ENCODE results near the gene LCN6. TPM values are rescaled to one million over a fixed set of nuclear protein-coding genes. Genes with fewer than 3 reads are reported as not detected.

LCN6 gene
- total RNA-seq, 2 donors from 2014 or later, result 0.56 to 1.2 TPM

DNA sequence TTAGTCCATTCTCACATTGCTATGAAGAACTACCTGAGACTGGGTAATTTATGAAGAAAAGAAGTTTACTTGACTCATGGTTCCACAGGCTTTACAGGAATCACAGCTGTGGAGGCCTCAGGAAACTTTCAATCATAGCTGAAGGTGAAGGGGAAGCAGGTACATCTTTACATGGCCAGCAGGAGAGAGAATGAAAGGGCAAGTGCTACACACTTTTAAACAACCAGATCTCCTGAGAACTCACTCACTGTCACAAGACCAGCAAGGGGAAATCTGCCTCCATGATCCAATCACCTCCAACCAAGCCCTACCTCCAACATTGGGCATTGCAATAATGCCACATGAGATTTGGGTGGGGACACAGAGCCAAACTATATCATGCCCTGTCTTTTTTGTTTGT is 3.5 kb upstream of the LCN6 start:
- DNase-seq, result no peak
- TF ChIP-seq, protein P1, sequence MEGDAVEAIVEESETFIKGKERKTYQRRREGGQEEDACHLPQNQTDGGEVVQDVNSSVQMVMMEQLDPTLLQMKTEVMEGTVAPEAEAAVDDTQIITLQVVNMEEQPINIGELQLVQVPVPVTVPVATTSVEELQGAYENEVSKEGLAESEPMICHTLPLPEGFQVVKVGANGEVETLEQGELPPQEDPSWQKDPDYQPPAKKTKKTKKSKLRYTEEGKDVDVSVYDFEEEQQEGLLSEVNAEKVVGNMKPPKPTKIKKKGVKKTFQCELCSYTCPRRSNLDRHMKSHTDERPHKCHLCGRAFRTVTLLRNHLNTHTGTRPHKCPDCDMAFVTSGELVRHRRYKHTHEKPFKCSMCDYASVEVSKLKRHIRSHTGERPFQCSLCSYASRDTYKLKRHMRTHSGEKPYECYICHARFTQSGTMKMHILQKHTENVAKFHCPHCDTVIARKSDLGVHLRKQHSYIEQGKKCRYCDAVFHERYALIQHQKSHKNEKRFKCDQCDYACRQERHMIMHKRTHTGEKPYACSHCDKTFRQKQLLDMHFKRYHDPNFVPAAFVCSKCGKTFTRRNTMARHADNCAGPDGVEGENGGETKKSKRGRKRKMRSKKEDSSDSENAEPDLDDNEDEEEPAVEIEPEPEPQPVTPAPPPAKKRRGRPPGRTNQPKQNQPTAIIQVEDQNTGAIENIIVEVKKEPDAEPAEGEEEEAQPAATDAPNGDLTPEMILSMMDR (IDR thresholded peaks at IDR 0.05), result no peak

DNA sequence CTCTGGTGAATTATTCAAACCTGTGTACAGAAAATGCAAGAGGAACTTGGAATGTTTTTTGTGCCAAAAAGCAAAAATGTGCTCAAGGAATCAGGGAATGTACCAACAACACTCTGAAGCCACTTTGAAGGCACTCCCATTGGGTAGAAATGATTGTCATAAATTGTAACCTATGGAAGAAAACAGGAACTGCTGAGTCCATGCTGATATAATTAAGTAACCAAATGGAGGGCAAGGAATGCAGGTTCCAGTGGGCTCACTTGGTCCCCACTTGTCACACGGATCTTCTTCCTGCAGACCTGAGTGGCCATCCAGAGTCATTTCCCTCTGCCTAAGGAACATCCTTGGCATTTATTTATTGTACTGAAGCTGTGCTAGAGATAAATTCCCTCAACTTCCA is 2.9 kb upstream of the LCN6 start:
- no peaks in the 10 kb centered on the region for H3K9me3 ChIP-seq
- H3K36me3 ChIP-seq, result no peaks in the 10 kb centered on the region
- TF ChIP-seq, protein P1 (IDR thresholded peaks at IDR 0.05), result no peak
- no peak overlapping the region for H3K27ac ChIP-seq
- H3K4me3 ChIP-seq, result no peak overlapping the region
- intact Hi-C loops (cut with DNase I), result no loop called here
- no peaks in the 10 kb centered on the region for H3K27me3 ChIP-seq
- no peak for DNase-seq
- H3K9ac ChIP-seq (ENCODE audit: low read depth in 2 of 2, low read length in 2 of 2), result no peak overlapping the region
- no peaks in the 10 kb centered on the region for H3K4me1 ChIP-seq

More for the DNA sequence above, 3.5 kb upstream of the LCN6 start:
- H3K9me3 ChIP-seq, result no peaks in the 10 kb centered on the region
- no peak overlapping the region for H3K27ac ChIP-seq
- H3K36me3 ChIP-seq, result no peaks in the 10 kb centered on the region
- intact Hi-C loops (cut with DNase I), result no loop called here
- H3K4me1 ChIP-seq, result no peaks in the 10 kb centered on the region
- no peak overlapping the region for H3K4me3 ChIP-seq
- H3K27me3 ChIP-seq, result no peaks in the 10 kb centered on the region
- H3K9ac ChIP-seq (ENCODE audit: low read depth in 2 of 2, low read length in 2 of 2), result no peak overlapping the region

DNA sequence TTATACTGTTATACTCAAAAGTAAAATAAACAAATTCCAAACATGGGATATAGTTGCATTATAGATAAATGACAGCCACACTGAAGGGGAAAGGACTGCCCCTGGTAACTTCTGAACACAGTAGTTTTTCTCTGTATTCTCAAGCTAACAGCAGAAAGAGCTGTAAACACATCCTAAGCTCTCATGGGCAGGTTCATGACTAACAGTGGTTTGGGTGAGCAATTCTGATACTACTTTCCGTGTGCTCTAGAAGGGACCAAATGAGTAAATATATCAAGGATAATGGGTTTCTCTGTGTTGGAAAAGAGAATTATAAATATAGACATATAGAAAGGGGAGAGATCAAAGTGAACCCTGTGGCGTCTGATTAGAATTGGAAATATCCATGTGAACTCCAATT is 2.2 kb upstream of the LCN6 start:
- intact Hi-C loops (cut with DNase I), result no loop called here
- DNase-seq, result no peak
- Histone ChIP-seq H3K27ac (no peak overlapping the region), H3K36me3 (no peaks in the 10 kb centered on the region), H3K9me3 (no peaks in the 10 kb centered on the region), H3K27me3 (no peaks in the 10 kb centered on the region), H3K4me1 (no peaks in the 10 kb centered on the region), H3K9ac (ENCODE audit: low read depth in 2 of 2, low read length in 2 of 2) (no peak overlapping the region), H3K4me3 (no peak overlapping the region)
- TF ChIP-seq, protein P1 (IDR thresholded peaks at IDR 0.05), result no peak

DNA sequence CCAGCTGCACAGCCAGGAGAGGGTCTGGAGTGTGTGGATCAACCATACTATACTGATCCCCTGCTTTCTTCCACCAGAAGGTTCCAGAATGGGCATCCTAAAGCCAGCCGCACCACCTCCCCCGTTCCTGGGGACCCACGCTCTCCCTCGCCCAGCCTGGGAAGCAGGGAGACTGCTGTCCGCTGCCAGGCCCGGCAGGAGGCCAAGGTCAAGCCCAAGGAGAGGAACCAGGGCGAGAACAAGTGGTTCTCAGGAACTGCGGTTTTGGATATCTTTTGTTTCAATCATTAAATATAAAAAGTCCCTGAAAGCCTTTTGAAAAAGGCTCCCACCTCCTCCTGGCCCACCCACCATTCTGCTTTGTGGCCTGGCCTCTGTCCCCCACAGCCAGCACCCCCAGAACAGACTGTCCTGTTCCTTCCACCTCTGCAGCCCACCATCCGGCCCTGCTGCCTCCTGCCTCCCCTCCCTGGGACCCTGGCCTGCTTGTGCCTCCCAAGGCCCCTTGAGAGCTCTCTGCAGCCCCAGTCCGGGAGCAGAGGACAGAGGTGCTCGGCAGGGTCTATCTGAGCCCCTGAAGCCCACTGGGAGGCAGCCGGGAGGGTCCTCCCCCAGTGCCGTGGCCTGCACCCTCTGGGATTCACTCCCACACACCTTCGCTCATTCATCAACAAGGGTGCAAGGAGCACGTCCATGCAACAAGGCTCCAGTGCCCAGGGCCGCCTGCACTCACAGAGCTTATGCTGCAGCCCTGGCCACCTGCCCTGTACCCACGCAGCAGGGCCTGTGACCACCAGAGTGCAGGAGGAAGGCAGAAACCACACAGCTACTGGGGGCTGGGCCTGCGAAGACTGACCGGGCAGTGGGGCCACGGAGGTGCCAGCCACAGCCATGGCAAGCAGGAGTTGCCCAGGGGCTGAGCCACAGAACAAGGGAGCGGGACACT is 614 bp upstream of the LCN6 start:
- Histone ChIP-seq H3K27ac (no peak overlapping the region), H3K9ac (ENCODE audit: low read depth in 2 of 2, low read length in 2 of 2) (no peak overlapping the region), H3K4me1 (no peaks in the 10 kb centered on the region), H3K27me3 (no peaks in the 10 kb centered on the region), H3K4me3 (no peak overlapping the region), H3K36me3 (no peaks in the 10 kb centered on the region), H3K9me3 (no peaks in the 10 kb centered on the region)
- intact Hi-C loops (cut with DNase I), result no loop called here
- no peak for DNase-seq
- TF ChIP-seq, protein P1 (IDR thresholded peaks at IDR 0.05), result no peak

DNA sequence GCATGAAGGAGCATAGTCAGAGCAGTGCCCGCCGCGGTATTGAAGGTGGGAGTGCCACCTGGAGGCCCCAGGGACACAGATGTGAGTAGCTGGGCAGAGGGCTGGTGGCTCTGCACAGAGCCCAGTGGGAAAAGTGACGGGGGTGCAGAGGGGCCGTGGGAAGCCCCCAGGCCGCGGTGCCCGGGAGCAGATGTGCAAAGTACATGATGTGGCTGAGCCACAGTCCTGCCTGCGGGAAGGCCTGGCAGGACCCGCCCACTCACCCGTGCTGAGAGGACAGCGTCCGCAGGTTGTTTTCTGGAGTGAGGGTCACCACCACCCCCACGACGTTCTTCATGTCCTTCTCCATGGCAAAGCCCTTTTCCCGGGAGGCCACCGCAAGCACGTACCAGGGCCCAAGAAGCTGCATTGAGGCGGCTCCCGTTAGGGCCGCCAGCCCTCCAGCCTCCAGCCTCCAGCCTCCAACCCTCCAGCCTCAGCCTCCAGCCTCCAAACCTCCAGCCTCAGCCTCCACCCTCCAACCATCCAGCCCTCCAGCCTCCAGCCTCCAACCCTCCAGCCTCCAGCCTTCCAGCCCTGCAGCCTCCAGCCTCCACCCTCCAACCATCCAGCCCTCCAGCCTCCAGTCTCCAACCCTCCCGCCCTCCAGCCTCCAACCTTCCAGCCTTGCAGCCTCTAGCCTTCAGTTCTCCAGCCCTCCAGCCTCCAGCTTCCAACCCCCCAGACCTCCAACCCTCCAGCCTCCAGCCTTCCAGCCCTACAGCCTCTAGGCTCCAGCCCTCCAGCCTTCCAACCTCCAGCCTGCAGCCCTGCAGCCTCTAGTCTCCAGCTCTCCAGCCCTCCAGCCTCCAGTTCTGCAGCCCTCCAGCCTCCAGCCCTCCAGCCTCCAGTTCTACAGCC is 914 bp downstream of the LCN6 start:
- Histone ChIP-seq H3K27me3 (peaks cover 9% of the 10 kb centered on the region), H3K9ac (ENCODE audit: low read depth in 2 of 2, low read length in 2 of 2) (no peak overlapping the region), H3K36me3 (no peaks in the 10 kb centered on the region), H3K4me1 (no peaks in the 10 kb centered on the region), H3K9me3 (no peaks in the 10 kb centered on the region), H3K4me3 (no peak overlapping the region), H3K27ac (no peak overlapping the region)
- DNase-seq, result no peak
- intact Hi-C loops (cut with DNase I), result no loop called here
- TF ChIP-seq, protein P1 (IDR thresholded peaks at IDR 0.05), result no peak

All from colonic mucosa (tissue), 4 donors.